ENCODE measurements around the gene LSM3. TPM values are rescaled to one million over a fixed set of nuclear protein-coding genes. Genes with fewer than 3 reads are reported as not detected.

The LSM3 gene
- 1 to 10 TPM; 4.9 TPM for total RNA-seq

DNA sequence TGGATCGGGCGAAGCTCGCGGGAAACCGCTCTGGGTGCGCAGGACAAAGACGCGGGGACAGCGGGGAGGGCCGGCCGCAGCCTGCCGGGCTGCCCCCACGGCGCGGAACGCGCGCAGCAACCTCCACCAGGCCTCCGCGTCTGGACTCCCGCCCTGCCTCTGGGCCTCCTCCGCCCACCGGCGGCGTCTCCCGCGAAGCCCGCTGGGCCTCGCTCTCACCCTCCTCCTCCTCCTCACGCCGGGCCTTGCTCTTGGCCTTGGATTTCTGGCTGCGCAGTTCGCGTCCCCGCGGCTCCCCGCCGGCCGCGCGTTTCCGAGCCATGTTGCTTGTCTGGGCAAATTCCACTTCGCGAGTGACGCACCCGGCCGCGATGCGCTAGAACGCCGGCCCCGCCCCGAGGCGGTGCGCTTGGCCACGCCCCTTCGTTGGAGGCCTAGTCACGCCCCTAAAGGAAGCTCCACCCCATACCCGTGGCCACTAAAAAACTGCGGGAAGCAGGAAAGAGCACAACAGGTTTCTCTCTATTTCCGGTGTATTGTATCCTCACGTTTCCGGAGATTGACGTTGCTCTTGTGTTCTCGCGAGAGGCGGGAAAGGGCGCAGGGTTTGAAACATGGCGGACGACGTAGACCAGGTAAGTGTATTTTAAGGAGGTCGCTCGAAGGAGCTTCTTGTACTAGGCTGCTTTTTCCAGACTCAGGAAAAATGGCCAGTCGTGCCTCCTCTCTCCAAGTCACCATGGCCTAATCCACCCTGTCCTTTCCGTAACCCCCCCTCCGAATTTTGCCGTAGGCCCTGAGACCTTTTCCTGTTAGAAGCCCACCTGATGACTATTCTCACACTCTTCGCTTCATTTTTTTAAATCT is at the start of gene LSM3, which contains the start of gene XPC:
TSS of gene LSM3 (plus strand) at position 571 of the 867 bp plus-strand sequence. CDS start at position 615, 44 bp downstream.
TSS of gene XPC (minus strand) at position 355 of the 867 bp plus-strand sequence. CDS start at position 322, 33 bp downstream.
- ATAC-seq (ENCODE audit: insufficient number of reproducible peaks, low FRiP score, low read depth) = peak; percentile 99
- peaks cover 22 to 40% of the 10 kb centered on the region in 2 donors for H3K4me1 ChIP-seq (ENCODE audit: control insufficient read depth in 1 of 2, low read depth in 2 of 2)

DNA sequence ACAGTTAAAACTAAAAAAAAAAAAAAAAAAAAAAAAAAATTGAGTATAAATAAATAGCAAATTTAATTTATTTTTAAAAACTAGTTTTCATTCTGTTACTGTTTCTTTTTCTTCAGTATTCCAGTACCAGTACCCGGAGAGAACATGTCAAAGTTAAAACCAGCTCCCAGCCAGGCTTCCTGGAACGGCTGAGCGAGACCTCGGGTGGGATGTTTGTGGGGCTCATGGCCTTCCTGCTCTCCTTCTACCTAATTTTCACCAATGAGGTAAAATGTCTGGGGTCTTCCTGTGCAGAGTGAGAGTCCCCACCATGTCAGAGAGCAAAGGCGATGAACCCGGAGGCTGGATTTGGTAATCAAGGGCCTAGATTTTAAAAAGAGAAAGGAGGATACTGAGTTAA is 49.3 kb upstream of the LSM3 start:
- H3K27ac ChIP-seq = peak overlapping the region in 1 of 2 donors; percentile 16
- ATAC-seq (ENCODE audit: insufficient number of reproducible peaks, low FRiP score, low read depth) (no peak), DNase-seq (ENCODE audit: low spot score) (no peak)
- peaks cover 13 to 23% of the 10 kb centered on the region in 2 donors for H3K4me1 ChIP-seq (ENCODE audit: control insufficient read depth in 1 of 2, low read depth in 2 of 2)
- no peaks in the 10 kb centered on the region for H3K9me3 ChIP-seq
- TF ChIP-seq, protein P1, sequence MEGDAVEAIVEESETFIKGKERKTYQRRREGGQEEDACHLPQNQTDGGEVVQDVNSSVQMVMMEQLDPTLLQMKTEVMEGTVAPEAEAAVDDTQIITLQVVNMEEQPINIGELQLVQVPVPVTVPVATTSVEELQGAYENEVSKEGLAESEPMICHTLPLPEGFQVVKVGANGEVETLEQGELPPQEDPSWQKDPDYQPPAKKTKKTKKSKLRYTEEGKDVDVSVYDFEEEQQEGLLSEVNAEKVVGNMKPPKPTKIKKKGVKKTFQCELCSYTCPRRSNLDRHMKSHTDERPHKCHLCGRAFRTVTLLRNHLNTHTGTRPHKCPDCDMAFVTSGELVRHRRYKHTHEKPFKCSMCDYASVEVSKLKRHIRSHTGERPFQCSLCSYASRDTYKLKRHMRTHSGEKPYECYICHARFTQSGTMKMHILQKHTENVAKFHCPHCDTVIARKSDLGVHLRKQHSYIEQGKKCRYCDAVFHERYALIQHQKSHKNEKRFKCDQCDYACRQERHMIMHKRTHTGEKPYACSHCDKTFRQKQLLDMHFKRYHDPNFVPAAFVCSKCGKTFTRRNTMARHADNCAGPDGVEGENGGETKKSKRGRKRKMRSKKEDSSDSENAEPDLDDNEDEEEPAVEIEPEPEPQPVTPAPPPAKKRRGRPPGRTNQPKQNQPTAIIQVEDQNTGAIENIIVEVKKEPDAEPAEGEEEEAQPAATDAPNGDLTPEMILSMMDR (IDR thresholded peaks at IDR 0.05) = no peak
- H3K36me3 ChIP-seq = peaks cover 54% of the 10 kb centered on the region
- H3K4me3 ChIP-seq = no peak overlapping the region
- H3K27me3 ChIP-seq (replicated peaks; ENCODE audit: insufficient read depth) = no peaks in the 10 kb centered on the region

More for the DNA sequence above, at the start of gene LSM3, which contains the start of gene XPC:
- H3K27ac ChIP-seq = peak within 1 kb of the TSS; percentile 90 to 91
- H3K36me3 ChIP-seq = peaks cover 10% of the 10 kb centered on the region
- no peaks in the 10 kb centered on the region for H3K9me3 ChIP-seq
- no peaks in the 10 kb centered on the region for H3K27me3 ChIP-seq (replicated peaks; ENCODE audit: insufficient read depth)
- TF ChIP-seq, protein P1 (IDR thresholded peaks at IDR 0.05) = no peak
- DNase-seq (ENCODE audit: low spot score) = peak; percentile 90
- H3K4me3 ChIP-seq = peak within 1 kb of the TSS; percentile 83

DNA sequence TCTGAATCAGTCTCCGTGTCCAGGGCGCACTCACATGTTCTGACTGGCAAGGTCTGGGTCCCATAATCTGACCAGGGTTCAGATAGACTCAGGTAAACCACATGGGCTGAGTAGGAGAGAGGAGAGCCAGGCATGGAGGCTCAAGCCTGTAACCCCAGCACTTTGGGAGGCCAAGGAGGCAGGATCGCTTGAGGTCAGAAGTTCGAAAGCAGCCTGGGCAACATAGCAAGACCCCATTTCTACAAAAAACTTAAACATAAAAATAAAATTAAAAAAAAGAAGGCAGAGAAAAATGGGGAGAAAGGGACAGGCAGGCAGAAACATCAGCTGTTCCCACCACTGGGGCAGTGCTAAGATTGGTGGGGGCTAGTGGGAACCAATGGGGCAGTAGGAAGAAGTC is 48.4 kb upstream of the LSM3 start:
- no peak overlapping the region for H3K4me3 ChIP-seq
- TF ChIP-seq, protein P1 (IDR thresholded peaks at IDR 0.05) = no peak
- peaks cover 63% of the 10 kb centered on the region for H3K36me3 ChIP-seq
- H3K4me1 ChIP-seq (ENCODE audit: control insufficient read depth in 1 of 2, low read depth in 2 of 2) = peaks cover 13 to 23% of the 10 kb centered on the region in 2 donors
- peak overlapping the region in 1 of 2 donors; percentile 11 for H3K27ac ChIP-seq
- no peaks in the 10 kb centered on the region for H3K27me3 ChIP-seq (replicated peaks; ENCODE audit: insufficient read depth)
- no peak for ATAC-seq (ENCODE audit: insufficient number of reproducible peaks, low FRiP score, low read depth)
- no peaks in the 10 kb centered on the region for H3K9me3 ChIP-seq
- DNase-seq (ENCODE audit: low spot score) = no peak

DNA sequence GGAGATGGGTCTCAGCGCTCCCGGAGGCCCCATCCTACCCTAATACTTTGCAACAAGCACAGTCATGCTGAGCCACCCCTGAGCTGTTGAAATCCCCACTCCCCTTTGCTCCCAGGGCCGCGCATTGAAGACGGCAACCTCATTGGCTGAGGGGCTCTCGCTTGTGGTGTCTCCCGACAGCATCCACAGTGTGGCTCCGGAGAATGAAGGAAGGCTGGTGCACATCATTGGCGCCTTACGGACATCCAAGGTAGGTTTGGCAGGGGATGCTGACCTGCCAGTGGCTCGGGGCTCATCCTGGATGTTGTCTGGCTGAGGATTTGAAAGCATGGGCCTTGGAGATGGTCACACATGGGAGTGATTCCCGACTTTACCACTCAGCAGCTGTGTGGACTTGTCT is 47.9 kb upstream of the LSM3 start:
- H3K4me3 ChIP-seq = no peak overlapping the region
- peaks cover 13 to 23% of the 10 kb centered on the region in 2 donors for H3K4me1 ChIP-seq (ENCODE audit: control insufficient read depth in 1 of 2, low read depth in 2 of 2)
- DNase-seq (ENCODE audit: low spot score) (no peak), ATAC-seq (ENCODE audit: insufficient number of reproducible peaks, low FRiP score, low read depth) (no peak)
- H3K9me3 ChIP-seq = no peaks in the 10 kb centered on the region
- H3K27ac ChIP-seq = peak overlapping the region in 1 of 2 donors; percentile 25
- no peaks in the 10 kb centered on the region for H3K27me3 ChIP-seq (replicated peaks; ENCODE audit: insufficient read depth)
- H3K36me3 ChIP-seq = peaks cover 68% of the 10 kb centered on the region
- TF ChIP-seq, protein P1 (IDR thresholded peaks at IDR 0.05) = no peak

DNA sequence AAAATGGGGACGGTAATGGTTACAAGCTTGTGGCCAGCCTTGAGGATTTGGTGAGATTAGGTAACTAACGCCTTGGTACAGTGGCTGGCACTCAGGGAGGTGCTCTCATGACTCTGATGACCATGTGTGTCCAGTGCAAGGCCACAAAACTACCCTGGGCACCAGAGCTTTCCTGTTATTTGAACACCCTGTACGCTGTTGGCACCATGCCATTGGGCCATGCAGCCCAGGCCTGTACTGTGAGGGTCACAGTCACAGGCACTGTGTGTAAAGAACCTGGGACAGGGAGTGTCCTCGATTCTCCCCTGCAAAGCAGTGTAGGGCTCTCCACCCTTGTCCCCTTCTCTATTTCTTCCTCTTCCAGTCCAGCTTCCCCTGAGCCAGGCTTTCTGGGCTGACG is 47.5 kb upstream of the LSM3 start:
- Histone ChIP-seq H3K4me3 (no peak overlapping the region), H3K9me3 (no peaks in the 10 kb centered on the region), H3K27ac (peak overlapping the region in 1 of 2 donors; percentile 25), H3K36me3 (peaks cover 72% of the 10 kb centered on the region), H3K27me3 (replicated peaks; ENCODE audit: insufficient read depth) (no peaks in the 10 kb centered on the region), H3K4me1 (ENCODE audit: control insufficient read depth in 1 of 2, low read depth in 2 of 2) (peaks cover 13 to 23% of the 10 kb centered on the region in 2 donors)
- ATAC-seq (ENCODE audit: insufficient number of reproducible peaks, low FRiP score, low read depth) (no peak), DNase-seq (ENCODE audit: low spot score) (no peak)
- TF ChIP-seq, protein P1 (IDR thresholded peaks at IDR 0.05) = no peak

All from thoracic aorta (tissue), 2 donors.